Endothelial cell of umbilical vein (primary cell): ENCODE measurements around the gene CNIH4.
"Not testable (repeated sequence)": the region's sequence is repeated elsewhere in the genome, so short reads cannot be mapped to it uniquely, and the experiment has no call there.

ENCODE experiments used
- CTCF ChIP-seq, 2 donors: IDR thresholded peaks; 1 replicate in 1 of 2; 2 replicates in 1 of 2; pipeline ENCODE4 v1.5.1; 2011; ENCODE audit warnings: low read length in 2 of 2, mild to moderate bottlenecking in 2 of 2, moderate library complexity in 2 of 2, control low read depth in 1 of 2, inconsistent platforms in 1 of 2, low read depth in 1 of 2; ENCODE audit not compliant: insufficient read depth in 1 of 2; ENCODE audit errors: extremely low read depth in 1 of 2
- EZH2 ChIP-seq: IDR thresholded peaks from 2 replicates; pipeline ENCODE4 v1.6.1; 2012; ENCODE audit warnings: borderline replicate concordance, low read depth, mild to moderate bottlenecking, moderate library complexity, low read length, inconsistent platforms; ENCODE audit not compliant: severe bottlenecking
- FOS ChIP-seq: IDR thresholded peaks from 2 replicates; pipeline ENCODE4 v1.6.1; 2011; ENCODE audit warnings: mild to moderate bottlenecking, low read length, moderate library complexity, borderline replicate concordance; ENCODE audit not compliant: insufficient read depth
- GATA2 ChIP-seq: IDR thresholded peaks from 2 replicates; pipeline ENCODE4 v1.7.0; 2011; ENCODE audit warnings: low read depth, mild to moderate bottlenecking, moderate library complexity, mixed read lengths, low read length; ENCODE audit not compliant: insufficient read length, insufficient read depth
- JUN ChIP-seq: IDR thresholded peaks from 2 replicates; pipeline ENCODE4 v1.6.1; 2011; ENCODE audit warnings: borderline replicate concordance, low read depth; ENCODE audit not compliant: insufficient read length, insufficient read depth
- MAX ChIP-seq: IDR thresholded peaks from 2 replicates; pipeline ENCODE4 v1.6.1; 2011; ENCODE audit not compliant: insufficient read depth, insufficient read length
- MYC ChIP-seq: IDR thresholded peaks from one replicate; pipeline ENCODE4 v1.6.1; 2011; ENCODE audit warnings: mild to moderate bottlenecking, low read depth, low read length
- POLR2A ChIP-seq: IDR thresholded peaks from 2 replicates; pipeline ENCODE4 v1.6.1; 2012; ENCODE audit warnings: low read depth, mild to moderate bottlenecking, control low read depth, low read length
- POLR2AphosphoS5 ChIP-seq: IDR thresholded peaks from 2 replicates; pipeline ENCODE4 v1.6.1; 2012; ENCODE audit warnings: low read depth, mild to moderate bottlenecking, control low read depth, low read length, moderate library complexity; ENCODE audit not compliant: insufficient read depth

- not testable (repeated sequence) for TF ChIP-seq POLR2A; CTCF (IDR thresholded peaks at IDR 0.05; ENCODE audit: extremely low read depth in 1 of 2, insufficient read depth in 1 of 2, low read depth in 1 of 2, low read length in 2 of 2); POLR2AphosphoS5; MYC; JUN; EZH2; GATA2; FOS; MAX
These were observed 4.1 kb upstream of the CNIH4 start for GRCh38 chr1:224352436-224353085.
